HEK293T (cell line): Measurements from ENCODE around the gene SYF2.
"Not testable (repeated sequence)": the region's sequence is repeated elsewhere in the genome, so short reads cannot be mapped to it uniquely, and the experiment has no call there.

Source experiments
- ARNT ChIP-seq: fragments of 450-650 bp; IDR thresholded peaks from 2 replicates; pipeline ENCODE4 v1.6.1; 2017; ENCODE audit warnings: mild to moderate bottlenecking
- ELF4 ChIP-seq: fragments of 450-650 bp; IDR thresholded peaks from 2 replicates; pipeline ENCODE4 v1.6.1; 2017; ENCODE audit warnings: antibody characterized with exemption
- FOXA1 ChIP-seq: fragments of 450-650 bp; IDR thresholded peaks from 2 replicates; pipeline ENCODE4 v1.6.1; 2016; ENCODE audit warnings: mild to moderate bottlenecking
- FOXM1 ChIP-seq: fragments of 450-650 bp; IDR thresholded peaks from 2 replicates; pipeline ENCODE4 v1.6.1; 2017; ENCODE audit warnings: mild to moderate bottlenecking, borderline replicate concordance
- LEF1 ChIP-seq: fragments of 450-650 bp; IDR thresholded peaks from 2 replicates; pipeline ENCODE4 v1.6.1; 2017; ENCODE audit warnings: mild to moderate bottlenecking, borderline replicate concordance
- NFRKB ChIP-seq: fragments of 450-650 bp; IDR thresholded peaks from 2 replicates; pipeline ENCODE4 v1.6.1; 2016; ENCODE audit warnings: mild to moderate bottlenecking, moderate library complexity
- PKNOX1 ChIP-seq: fragments of 450-650 bp; IDR thresholded peaks from 2 replicates; pipeline ENCODE4 v1.6.1; 2016
- SP1 ChIP-seq: fragments of 450-650 bp; IDR thresholded peaks from 2 replicates; pipeline ENCODE4 v1.6.1; 2017
- SUZ12 ChIP-seq: fragments of 450-650 bp; IDR thresholded peaks from 2 replicates; pipeline ENCODE4 v1.6.1; 2016; ENCODE audit warnings: mild to moderate bottlenecking
- TARDBP ChIP-seq: fragments of 450-650 bp; IDR thresholded peaks from 2 replicates; pipeline ENCODE4 v1.6.1; 2016
- ZNF384 ChIP-seq: fragments of 450-650 bp; IDR thresholded peaks from 2 replicates; pipeline ENCODE4 v1.6.1; 2016

DNA sequence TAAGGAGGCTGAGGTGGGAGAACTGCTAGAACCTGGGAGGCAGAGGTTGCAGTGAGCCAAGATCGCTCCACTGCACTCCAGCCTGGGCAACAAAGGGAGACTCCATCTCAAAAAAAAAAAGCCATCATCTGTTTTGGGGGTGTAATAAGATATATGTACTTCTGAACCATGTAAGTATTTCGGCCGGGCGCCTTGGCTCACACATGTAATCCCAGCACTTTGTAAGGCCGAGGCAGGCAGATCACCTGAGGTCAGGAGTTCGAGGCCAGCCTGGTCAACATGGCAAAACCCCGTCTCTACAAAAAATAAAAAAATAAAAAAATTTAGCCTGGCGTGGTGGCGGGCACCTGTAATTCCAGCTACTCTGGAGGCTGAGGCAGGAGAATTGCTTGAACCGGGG is 3.1 kb upstream of the SYF2 start:
- TF ChIP-seq TARDBP, ZNF384, SUZ12, FOXA1, LEF1, SP1, PKNOX1, NFRKB, ARNT, FOXM1, ELF4: not testable (repeated sequence)
